HCT116 (cell line): Measurements from ENCODE around the gene CD19. TPM values are rescaled to one million over a fixed set of nuclear protein-coding genes. Genes with fewer than 3 reads are reported as not detected.
A peak's percentile ranks its signal among the peaks of the same experiment; 100 is the strongest.

ENCODE experiments used
- ATAC-seq: fragments of 200-7000 bp; cut with Tn5 transposase; 2 replicates; pipeline ENCODE4 v1.9.1; 2020; ENCODE audit warnings: mild to moderate bottlenecking, moderate library complexity
- BruUV-seq: library from RNA; stranded (reverse); fragments of 400-500 nt; replicated peaks from 2 replicates; lab custom pipeline; 2021; lab: Mats Ljungman, UMichigan
- CTCF ChIA-PET: fragments of 300-600 bp; sonication (Branson Sonifier 250); formaldehyde crosslinking; loops from one replicate; lab custom pipeline; 2021; ENCODE audit warnings: antibody characterized with exemption; lab: Charles Lee
- POLR2A ChIA-PET: fragments of 300-600, 350-600 bp; sonication (Branson Sonifier 250); formaldehyde crosslinking; loops from one replicate; lab custom pipeline; 2021; ENCODE audit warnings: antibody characterized with exemption; lab: Charles Lee
- RAD21 ChIA-PET, 2 experiments: fragments of 300-600 bp; sonication (Branson Sonifier 250); formaldehyde crosslinking; loops; one replicate each; lab custom pipeline; 2023; ENCODE audit warnings: low total read pairs in 2 of 2; ENCODE audit not compliant: uncharacterized antibody in 2 of 2, unreplicated experiment in 2 of 2, low non-redundant PET in 1 of 2; lab: Charles Lee
- DNase-seq: peaks from one replicate; pipeline ENCODE4 v3.0.0-alpha.2; 2010; ENCODE audit warnings: low read depth, low spot score
- H2AFZ ChIP-seq: fragments of 200-600 bp; shearing (Covaris generic), sonication (generic); 2 replicates; pipeline ENCODE4 v1.6.1; 2017; ENCODE audit warnings: low read depth, mixed run types, mixed read lengths, antibody characterized with exemption, low read length; ENCODE audit not compliant: poor library complexity, severe bottlenecking
- H3K27ac ChIP-seq: 2 replicates; pipeline ENCODE4 v1.5.1; 2012; ENCODE audit warnings: low read depth, low read length
- H3K27me3 ChIP-seq: fragments of 200-600 bp; sonication (generic); 2 replicates; pipeline ENCODE4 v1.6.1; 2016; ENCODE audit warnings: mixed run types, low read length, mixed read lengths; ENCODE audit not compliant: insufficient read depth
- H3K36me3 ChIP-seq, 2 experiments: fragments of 200-500 bp in 1 of 2; fragments of 200-600 bp in 1 of 2; sonication (Bioruptor generic) in 1 of 2; sonication (generic) in 1 of 2; 2 replicates each; pipeline versions ENCODE4 v1.5.1 to v1.6.1; 2014 to 2016; ENCODE audit warnings: low read length in 2 of 2, inconsistent platforms in 1 of 2, mixed read lengths in 1 of 2, mixed run types in 1 of 2; ENCODE audit not compliant: insufficient read depth in 2 of 2, control insufficient read depth in 1 of 2
- H3K4me1 ChIP-seq, 2 experiments: fragments of 200-600 bp in 1 of 2; sonication (generic) in 1 of 2; 2 replicates each; pipeline versions ENCODE4 v1.5.1 to v1.6.1; 2012 to 2017; ENCODE audit warnings: low read length in 2 of 2, inconsistent platforms in 1 of 2, mild to moderate bottlenecking in 1 of 2, mixed read lengths in 1 of 2, mixed run types in 1 of 2, moderate library complexity in 1 of 2; ENCODE audit not compliant: insufficient read depth in 2 of 2, control insufficient read depth in 1 of 2
- H3K4me2 ChIP-seq: fragments of 200-600 bp; sonication (generic); 2 replicates; pipeline ENCODE4 v1.6.1; 2017; ENCODE audit warnings: mixed run types, low read length, mixed read lengths
- H3K4me3 ChIP-seq, 2 experiments: fragments of 200-600 bp in 1 of 2; sonication (generic) in 1 of 2; replicated peaks in 1 of 2; 2 replicates each; pipeline ENCODE4 v1.5.1; 2011 to 2016; ENCODE audit warnings: low read length in 2 of 2, control low read depth in 1 of 2, low read depth in 1 of 2, mild to moderate bottlenecking in 1 of 2, mixed read lengths in 1 of 2, mixed run types in 1 of 2
- H3K79me2 ChIP-seq: fragments of 200-600 bp; sonication (generic); 2 replicates; pipeline ENCODE4 v1.6.1; 2017; ENCODE audit warnings: mild to moderate bottlenecking, mixed run types, low read length, moderate library complexity, mixed read lengths; ENCODE audit not compliant: insufficient read depth
- H3K9ac ChIP-seq: fragments of 200-600 bp; sonication (generic); 2 replicates; pipeline ENCODE4 v1.6.1; 2016; ENCODE audit warnings: low read length, mixed read lengths
- H3K9me2 ChIP-seq: fragments of 200-600 bp; sonication (generic), shearing (Covaris generic); 2 replicates; pipeline ENCODE4 v1.6.1; 2017; ENCODE audit warnings: mixed run types, mild to moderate bottlenecking, moderate library complexity; ENCODE audit not compliant: insufficient read depth
- H3K9me3 ChIP-seq, 2 experiments: fragments of 200-500 bp in 1 of 2; fragments of 200-600 bp in 1 of 2; sonication (Bioruptor generic) in 1 of 2; sonication (generic) in 1 of 2; 2 replicates each; pipeline ENCODE4 v1.6.1; 2014 to 2017; ENCODE audit warnings: low read length in 2 of 2, mixed read lengths in 2 of 2, inconsistent platforms in 1 of 2, low read depth in 1 of 2, mild to moderate bottlenecking in 1 of 2, mixed run types in 1 of 2, moderate library complexity in 1 of 2; ENCODE audit not compliant: control insufficient read depth in 1 of 2, insufficient read depth in 1 of 2
- H4K20me1 ChIP-seq: fragments of 200-600 bp; sonication (generic), shearing (Covaris generic); 2 replicates; pipeline ENCODE4 v1.6.1; 2017; ENCODE audit warnings: mixed run types, mild to moderate bottlenecking, moderate library complexity; ENCODE audit not compliant: insufficient read depth
- ATF3 ChIP-seq: IDR thresholded peaks from 2 replicates; pipeline ENCODE4 v1.6.1; 2012
- CBX3 ChIP-seq: IDR thresholded peaks from 2 replicates; pipeline ENCODE4 v1.6.1; 2012; ENCODE audit warnings: low read depth
- EZH2 ChIP-seq: fragments of 200-600 bp; sonication (generic); IDR thresholded peaks from 2 replicates; pipeline ENCODE4 v1.6.1; 2017; ENCODE audit warnings: antibody characterized with exemption, mixed run types
- JUND ChIP-seq: IDR thresholded peaks from 2 replicates; pipeline ENCODE4 v1.6.1; 2012
- MAX ChIP-seq: IDR thresholded peaks from 2 replicates; pipeline ENCODE4 v1.6.1; 2012
- POLR2AphosphoS5 ChIP-seq: IDR thresholded peaks from 2 replicates; pipeline ENCODE4 v1.6.1; 2011; ENCODE audit warnings: mild to moderate bottlenecking, low read depth, low read length, moderate library complexity
- SP1 ChIP-seq: IDR thresholded peaks from 2 replicates; pipeline ENCODE4 v1.6.1; 2012; ENCODE audit warnings: low read depth
- SRF ChIP-seq: IDR thresholded peaks from 2 replicates; pipeline ENCODE4 v1.6.1; 2012; ENCODE audit warnings: low read depth
- TCF7L2 ChIP-seq: IDR thresholded peaks from 2 replicates; pipeline ENCODE4 v1.7.0; 2011; ENCODE audit warnings: borderline replicate concordance, inconsistent platforms; ENCODE audit not compliant: insufficient read depth, insufficient read length; ENCODE audit errors: extremely low read depth
- YY1 ChIP-seq: IDR thresholded peaks from 2 replicates; pipeline ENCODE4 v1.6.1; 2011; ENCODE audit warnings: low read length, low read depth, moderate library complexity, mild to moderate bottlenecking; ENCODE audit not compliant: insufficient replicate concordance; ENCODE audit errors: extremely low read depth
- ZBTB33 ChIP-seq: IDR thresholded peaks from 2 replicates; pipeline ENCODE4 v1.6.1; 2011; ENCODE audit warnings: mild to moderate bottlenecking, low read length, moderate library complexity; ENCODE audit not compliant: insufficient replicate concordance; ENCODE audit errors: extremely low read depth
- ZNF274 ChIP-seq: fragments of 200-500 bp; sonication (Bioruptor generic); IDR thresholded peaks from 2 replicates; pipeline ENCODE4 v1.6.1; 2014; ENCODE audit warnings: mild to moderate bottlenecking, low read depth, low read length, inconsistent platforms
- intact Hi-C: fragments of 100-400 bp; cut with micrococcal nuclease; formaldehyde crosslinking; loops from 2 replicates; pipeline ENCODE4 v1.10.0; 2022
- total RNA-seq: library from RNA; stranded (reverse); gene quantifications from one replicate; pipeline ENCODE4 v1.2.1, GENCODE V29; 2021; ENCODE audit not compliant: unreplicated experiment

The CD19 gene
- total RNA-seq, 1 experiment from 2014 or later = 0.27 TPM

- ATAC-seq (no peak), DNase-seq (no peak)
Measured at GRCh38 chr16:28917095-28917494, 14.7 kb upstream of the CD19 start.

More at GRCh38 chr16:28917095-28917494, 14.7 kb upstream of the CD19 start:
- no peaks in the 10 kb centered on the region for H3K79me2 ChIP-seq
- H3K4me3 ChIP-seq = no peak overlapping the region
- TF ChIP-seq SP1 (no peak), EZH2 (no peak), JUND (no peak), ZNF274 (no peak), ATF3 (no peak), TCF7L2 (no peak), ZBTB33 (no peak), MAX (no peak), POLR2AphosphoS5 (no peak), SRF (no peak), CBX3 (no peak), YY1 (no peak)
- ChIA-PET POLR2A (no interaction called here), RAD21 (no interaction called here), CTCF (no interaction called here)
- H3K4me2 ChIP-seq = no peak overlapping the region
- intact Hi-C loops = no loop called here
- peaks cover 3 to 11% of the 10 kb centered on the region in 2 experiments; a peak in 3 of 4 replicates for H3K4me1 ChIP-seq
- no peaks in the 10 kb centered on the region for H3K9me2 ChIP-seq
- H4K20me1 ChIP-seq = no peaks in the 10 kb centered on the region
- no peak overlapping the region for H3K27ac ChIP-seq
- no peaks in the 10 kb centered on the region for H3K27me3 ChIP-seq
- H3K9ac ChIP-seq = no peak overlapping the region
- H2AFZ ChIP-seq = no peak overlapping the region
- H3K9me3 ChIP-seq = no peaks in the 10 kb centered on the region
- TSS peak; percentile 26 for BruUV-seq
- H3K36me3 ChIP-seq = peaks cover 4 to 7% of the 10 kb centered on the region in 2 experiments; a peak in 2 of 4 replicates
